Liver (tissue), 9 donors: ENCODE data around the gene HUWE1. TPM values are rescaled to one million over a fixed set of nuclear protein-coding genes. Genes with fewer than 3 reads are reported as not detected.
A peak's percentile ranks its signal among the peaks of the same experiment; 100 is the strongest.

ENCODE experiments used
- DNase-seq: peaks from one replicate; pipeline ENCODE4 v3.0.0-alpha.2; 2017; ENCODE audit warnings: low spot score
- H3K27ac ChIP-seq, 2 donors: one replicate each; pipeline ENCODE4 v1.7.0; 2013; ENCODE audit warnings: inconsistent platforms in 2 of 2, low read length in 2 of 2, control low read depth in 1 of 2, low read depth in 1 of 2, mild to moderate bottlenecking in 1 of 2
- H3K27me3 ChIP-seq, 4 donors: one replicate each; pipeline versions ENCODE4 v1.6.1 to v1.7.0; 2013; ENCODE audit warnings: low read length in 3 of 4, inconsistent platforms in 1 of 4, mild to moderate bottlenecking in 1 of 4, moderate library complexity in 1 of 4; ENCODE audit not compliant: control insufficient read depth in 4 of 4, insufficient read depth in 4 of 4
- H3K36me3 ChIP-seq, 4 donors: one replicate each; pipeline versions ENCODE4 v1.6.1 to v1.7.0; 2013; ENCODE audit warnings: low read length in 3 of 4, mild to moderate bottlenecking in 3 of 4, low read depth in 1 of 4, moderate library complexity in 1 of 4; ENCODE audit not compliant: control insufficient read depth in 4 of 4, insufficient read depth in 3 of 4
- H3K4me1 ChIP-seq, 4 donors: one replicate each; pipeline versions ENCODE4 v1.6.1 to v1.7.0; 2013; ENCODE audit warnings: low read length in 3 of 4, mild to moderate bottlenecking in 3 of 4, moderate library complexity in 1 of 4; ENCODE audit not compliant: control insufficient read depth in 4 of 4, insufficient read depth in 4 of 4
- H3K4me3 ChIP-seq, 3 donors: one replicate each; pipeline versions ENCODE4 v1.6.1 to v1.7.0; 2013; ENCODE audit warnings: low read length in 3 of 3, control low read depth in 1 of 3, low read depth in 1 of 3, mild to moderate bottlenecking in 1 of 3
- H3K9ac ChIP-seq, 2 donors: one replicate each; pipeline ENCODE4 v1.7.0; 2013; ENCODE audit warnings: low read length in 2 of 2, mild to moderate bottlenecking in 2 of 2, moderate library complexity in 2 of 2, control low read depth in 1 of 2, low read depth in 1 of 2
- H3K9me3 ChIP-seq, 4 donors: one replicate each; pipeline versions ENCODE4 v1.6.1 to v1.7.0; 2013; ENCODE audit warnings: low read length in 3 of 4; ENCODE audit not compliant: control insufficient read depth in 4 of 4
- CTCF ChIP-seq: fragments of 150-350 bp; IDR thresholded peaks from 2 replicates; pipeline ENCODE4 v1.5.1; 2017; ENCODE audit warnings: improper control_type of control experiment, low read depth, low read length; ENCODE audit not compliant: missing input control
- EGR1 ChIP-seq, 2 donors: IDR thresholded peaks; 2 replicates each; pipeline ENCODE4 v1.6.1; 2016 to 2018; ENCODE audit warnings: antibody characterized with exemption in 2 of 2, low read depth in 2 of 2
- FOXA1 ChIP-seq: IDR thresholded peaks from 2 replicates; pipeline ENCODE4 v1.6.1; 2016; ENCODE audit warnings: antibody characterized with exemption
- FOXA2 ChIP-seq: IDR thresholded peaks from 2 replicates; pipeline ENCODE4 v1.6.1; 2016; ENCODE audit warnings: antibody characterized with exemption
- GABPA ChIP-seq, 2 donors: IDR thresholded peaks in 1 of 2; conservative IDR thresholded peaks in 1 of 2; 2 replicates each; pipeline ENCODE4 v1.6.1; 2016; ENCODE audit warnings: antibody characterized with exemption in 2 of 2, mild to moderate bottlenecking in 1 of 2, moderate library complexity in 1 of 2
- HNF4A ChIP-seq, 2 donors: conservative IDR thresholded peaks; 2 replicates each; pipeline ENCODE4 v1.6.1; 2016; ENCODE audit warnings: antibody characterized with exemption in 2 of 2, mild to moderate bottlenecking in 2 of 2
- HNF4G ChIP-seq: IDR thresholded peaks from 2 replicates; pipeline ENCODE4 v1.6.1; 2016; ENCODE audit warnings: antibody characterized with exemption
- JUND ChIP-seq, 2 donors: IDR thresholded peaks; 2 replicates each; pipeline ENCODE4 v1.6.1; 2016; ENCODE audit warnings: antibody characterized with exemption in 2 of 2
- MAX ChIP-seq: IDR thresholded peaks from 2 replicates; pipeline ENCODE4 v1.6.1; 2016; ENCODE audit warnings: antibody characterized with exemption
- NR2F2 ChIP-seq: IDR thresholded peaks from 2 replicates; pipeline ENCODE4 v1.6.1; 2016; ENCODE audit warnings: antibody characterized with exemption
- RAD21 ChIP-seq, 2 donors: IDR thresholded peaks; 2 replicates each; pipeline ENCODE4 v1.6.1; 2016; ENCODE audit warnings: antibody characterized with exemption in 2 of 2, mild to moderate bottlenecking in 2 of 2
- REST ChIP-seq: IDR thresholded peaks from 2 replicates; pipeline ENCODE4 v1.6.1; 2016; ENCODE audit warnings: antibody characterized with exemption, mild to moderate bottlenecking
- RXRA ChIP-seq, 2 donors: IDR thresholded peaks; 2 replicates each; pipeline ENCODE4 v1.6.1; 2017 to 2018; ENCODE audit warnings: antibody characterized with exemption in 2 of 2, mild to moderate bottlenecking in 1 of 2
- SP1 ChIP-seq: IDR thresholded peaks from 2 replicates; pipeline ENCODE4 v1.6.1; 2018; ENCODE audit warnings: antibody characterized with exemption, mild to moderate bottlenecking
- TAF1 ChIP-seq: conservative IDR thresholded peaks from 2 replicates; pipeline ENCODE4 v1.6.1; 2016; ENCODE audit warnings: antibody characterized with exemption, mild to moderate bottlenecking
- YY1 ChIP-seq: IDR thresholded peaks from 2 replicates; pipeline ENCODE4 v1.6.1; 2016; ENCODE audit warnings: antibody characterized with exemption, mild to moderate bottlenecking
- WGBS: extraction: QIAGEN DNeasy Blood & Tissue Kit; methylation state at CpG from one replicate; pipeline ENCODE4 v1.1.7; 2013; 5-methylcytosine and 5-hydroxymethylcytosine counted together
- polyA plus RNA-seq, 2 donors: library from polyadenylated mRNA; stranded (reverse) in 1 of 2; unstranded in 1 of 2; fragments of 200-250 nt in 1 of 2; fragments of >200 nt in 1 of 2; fragmentation: Nextera tagmentation in 1 of 2; extraction: Ambion mirVana in 1 of 2; gene quantifications; one replicate each; pipeline versions ENCODE4 v1.2.1 to v1.2.3, GENCODE V29; 2013 to 2015
- total RNA-seq, 2 donors: library from RNA; depleted of rRNA; stranded (reverse); fragments of >200 nt; gene quantifications; one replicate each; pipeline ENCODE4 v1.2.3, GENCODE V29; 2014
- TF ChIP-seq, protein P1 (sequence below): IDR thresholded peaks from 2 replicates; pipeline ENCODE4 v1.6.1; 2016; ENCODE audit warnings: antibody characterized with exemption
- TF ChIP-seq, protein P2 (sequence below): IDR thresholded peaks from 2 replicates; pipeline ENCODE4 v1.6.1; 2016; ENCODE audit warnings: antibody characterized with exemption
- donor health status: healthy.
- donor health status: healthy.
- donor health status: healthy.
- donor health status: healthy.
- donor health status: healthy.

The HUWE1 gene
- total RNA-seq (10 to 100 TPM; 50.8 to 75.8 TPM), polyA plus RNA-seq (10 to 100 TPM; 20.2 to 24.6 TPM)

GRCh38 chrX:53686151-53686885 lies at the start of gene HUWE1:
Gene HUWE1, minus strand, starts transcription at chrX:53686719. Its CDS starts 32,612 bp downstream, at chrX:53654107.
- DNase-seq = peak; percentile 88
- peaks cover 0 to 2% (median 0%) of the 10 kb centered on the region in 4 donors for H3K9me3 ChIP-seq
- H3K36me3 ChIP-seq = no peaks in the 10 kb centered on the region
- H3K4me1 ChIP-seq = peaks cover 0 to 19% (median 6%) of the 10 kb centered on the region in 4 donors
- TF ChIP-seq YY1 = no peak
- no peak for TF ChIP-seq GABPA (IDR thresholded peaks at IDR 0.05 in 1 of 2, conservative IDR thresholded peaks at IDR 0.05 in 1 of 2)
- no peak for TF ChIP-seq FOXA2
- TF ChIP-seq RAD21 (IDR thresholded peaks at IDR 0.05) = no peak
- TF ChIP-seq RXRA (IDR thresholded peaks at IDR 0.05) = no peak
- peak; percentile 28 for TF ChIP-seq TAF1
- TF ChIP-seq SP1 = no peak
- no peak for TF ChIP-seq MAX
- WGBS = under 1% methylated on average over 61 of the region's 61 CpGs
- H3K27ac ChIP-seq = peak within 1 kb of the TSS; percentile 82 to 91
- H3K4me3 ChIP-seq = peak within 1 kb of the TSS; percentile 56 to 88 (median 78)
- no peaks in the 10 kb centered on the region for H3K27me3 ChIP-seq
- peak within 1 kb of the TSS; percentile 58 to 64 for H3K9ac ChIP-seq

GRCh38 chrX:53732797-53733196 lies 46.3 kb upstream of the HUWE1 start:
- no peak for DNase-seq
- H3K27me3 ChIP-seq = peaks cover 0 to 3% (median 0%) of the 10 kb centered on the region in 4 donors
- no peak for TF ChIP-seq HNF4G
- no peak for TF ChIP-seq SP1
- TF ChIP-seq, protein P1, sequence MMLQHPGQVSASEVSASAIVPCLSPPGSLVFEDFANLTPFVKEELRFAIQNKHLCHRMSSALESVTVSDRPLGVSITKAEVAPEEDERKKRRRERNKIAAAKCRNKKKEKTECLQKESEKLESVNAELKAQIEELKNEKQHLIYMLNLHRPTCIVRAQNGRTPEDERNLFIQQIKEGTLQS = no peak
- no peak for TF ChIP-seq MAX
- no peak for TF ChIP-seq NR2F2
- no peak for TF ChIP-seq HNF4A (conservative IDR thresholded peaks at IDR 0.05)
- no peak for TF ChIP-seq JUND (IDR thresholded peaks at IDR 0.05)
- TF ChIP-seq TAF1 = no peak
- TF ChIP-seq FOXA2 = no peak
- no peak overlapping the region for H3K9ac ChIP-seq
- H3K9me3 ChIP-seq = no peaks in the 10 kb centered on the region
- no peak overlapping the region for H3K4me3 ChIP-seq
- WGBS = 73% methylated on average over 2 of the region's 2 CpGs
- no peak overlapping the region for H3K27ac ChIP-seq
- H3K36me3 ChIP-seq = no peaks in the 10 kb centered on the region
- H3K4me1 ChIP-seq = no peaks in the 10 kb centered on the region

DNA sequence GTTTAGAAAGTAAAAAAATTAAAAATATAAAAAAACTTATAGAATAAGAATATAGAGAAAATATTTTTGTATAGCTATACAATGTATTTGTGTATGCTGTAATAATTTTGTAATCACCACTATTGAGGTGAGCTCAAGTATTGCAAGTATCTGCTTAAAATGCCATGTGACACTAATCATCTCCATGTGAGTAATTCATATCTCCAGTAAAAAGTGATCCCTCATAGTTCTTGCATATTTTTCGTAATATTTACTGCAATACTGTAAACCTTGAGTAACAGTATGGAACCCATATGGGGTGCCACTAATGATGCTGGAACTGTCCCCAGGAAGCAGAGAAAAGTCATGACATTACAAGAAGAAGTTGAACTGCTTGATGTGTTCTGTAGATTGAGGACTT lies 43.2 kb upstream of the HUWE1 start:
- Histone ChIP-seq H3K4me3 (no peak overlapping the region), H3K9me3 (no peaks in the 10 kb centered on the region), H3K36me3 (no peaks in the 10 kb centered on the region), H3K27me3 (no peaks in the 10 kb centered on the region), H3K4me1 (no peaks in the 10 kb centered on the region), H3K27ac (no peak overlapping the region), H3K9ac (no peak overlapping the region)
- no peak for DNase-seq
- 2% methylated on average over 1 of the region's 1 CpG for WGBS
- TF ChIP-seq RAD21 (IDR thresholded peaks at IDR 0.05) (no peak), MAX (no peak), GABPA (IDR thresholded peaks at IDR 0.05 in 1 of 2, conservative IDR thresholded peaks at IDR 0.05 in 1 of 2) (no peak), FOXA1 (no peak), REST (no peak), EGR1 (IDR thresholded peaks at IDR 0.05; ENCODE audit: low read depth in 2 of 2) (no peak), NR2F2 (no peak), CTCF (no peak), HNF4G (no peak), SP1 (no peak), YY1 (no peak), JUND (IDR thresholded peaks at IDR 0.05) (no peak)
- TF ChIP-seq, protein P2, sequence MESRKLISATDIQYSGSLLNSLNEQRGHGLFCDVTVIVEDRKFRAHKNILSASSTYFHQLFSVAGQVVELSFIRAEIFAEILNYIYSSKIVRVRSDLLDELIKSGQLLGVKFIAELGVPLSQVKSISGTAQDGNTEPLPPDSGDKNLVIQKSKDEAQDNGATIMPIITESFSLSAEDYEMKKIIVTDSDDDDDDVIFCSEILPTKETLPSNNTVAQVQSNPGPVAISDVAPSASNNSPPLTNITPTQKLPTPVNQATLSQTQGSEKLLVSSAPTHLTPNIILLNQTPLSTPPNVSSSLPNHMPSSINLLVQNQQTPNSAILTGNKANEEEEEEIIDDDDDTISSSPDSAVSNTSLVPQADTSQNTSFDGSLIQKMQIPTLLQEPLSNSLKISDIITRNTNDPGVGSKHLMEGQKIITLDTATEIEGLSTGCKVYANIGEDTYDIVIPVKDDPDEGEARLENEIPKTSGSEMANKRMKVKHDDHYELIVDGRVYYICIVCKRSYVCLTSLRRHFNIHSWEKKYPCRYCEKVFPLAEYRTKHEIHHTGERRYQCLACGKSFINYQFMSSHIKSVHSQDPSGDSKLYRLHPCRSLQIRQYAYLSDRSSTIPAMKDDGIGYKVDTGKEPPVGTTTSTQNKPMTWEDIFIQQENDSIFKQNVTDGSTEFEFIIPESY = no peak
